HG03175 (cell line): Measurements from ENCODE around the gene TBC1D17.

ENCODE experiments used
- ATAC-seq: cut with Tn5 transposase; IDR thresholded peaks from one replicate; pipeline ENCODE4 v1.9.1; 2021; ENCODE audit warnings: mild to moderate bottlenecking, moderate library complexity; ENCODE audit not compliant: unreplicated experiment

The TBC1D17 gene

DNA sequence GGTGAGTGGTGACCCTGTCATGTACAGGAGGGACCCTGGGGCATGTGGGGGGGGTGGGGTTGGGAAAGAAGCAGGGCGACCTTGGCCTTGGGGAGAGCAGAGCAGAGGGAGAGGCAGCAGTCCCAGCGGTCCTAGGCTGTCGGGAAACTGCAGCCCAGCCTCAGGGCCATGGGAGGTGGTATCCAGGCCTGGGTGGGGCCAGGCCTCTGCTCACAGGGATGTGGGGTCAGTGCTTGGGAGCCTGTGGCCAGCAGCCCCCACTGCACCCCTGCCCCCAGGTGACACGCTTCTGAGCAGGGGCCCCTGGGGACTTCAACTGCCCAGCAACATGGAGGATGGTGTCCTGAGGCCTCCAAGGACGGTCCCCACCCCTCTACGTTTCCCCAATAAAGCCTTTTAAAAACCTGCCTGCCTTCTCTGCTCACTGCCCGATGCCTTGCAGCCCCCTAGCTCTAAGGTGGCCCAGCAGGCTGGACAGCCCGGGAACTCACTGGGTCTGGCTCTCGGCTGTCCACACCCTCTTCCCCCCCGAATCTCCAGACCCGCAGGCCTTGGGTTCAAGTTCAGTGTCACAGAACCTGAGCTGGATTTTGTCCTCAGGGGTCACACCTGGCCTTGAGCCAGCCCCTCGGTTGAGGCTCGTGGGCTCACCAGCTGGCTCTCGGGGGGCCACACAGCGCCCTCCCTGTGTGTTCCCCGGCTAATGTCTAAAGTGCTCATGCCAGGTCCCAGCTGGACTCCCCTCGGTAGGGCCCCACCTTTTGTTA, 17.0 kb upstream of the TBC1D17 start:
- no peak for ATAC-seq

- no peak for ATAC-seq
Measured at GRCh38 chr19:49861107-49861506, 16.4 kb upstream of the TBC1D17 start.

- no peak for ATAC-seq
Measured at GRCh38 chr19:49861541-49862378, 15.7 kb upstream of the TBC1D17 start.

- ATAC-seq = no peak
Measured at GRCh38 chr19:49862391-49863253, 14.9 kb upstream of the TBC1D17 start.

GRCh38 chr19:49863254-49863934, 14.1 kb upstream of the TBC1D17 start:
- ATAC-seq = no peak

DNA sequence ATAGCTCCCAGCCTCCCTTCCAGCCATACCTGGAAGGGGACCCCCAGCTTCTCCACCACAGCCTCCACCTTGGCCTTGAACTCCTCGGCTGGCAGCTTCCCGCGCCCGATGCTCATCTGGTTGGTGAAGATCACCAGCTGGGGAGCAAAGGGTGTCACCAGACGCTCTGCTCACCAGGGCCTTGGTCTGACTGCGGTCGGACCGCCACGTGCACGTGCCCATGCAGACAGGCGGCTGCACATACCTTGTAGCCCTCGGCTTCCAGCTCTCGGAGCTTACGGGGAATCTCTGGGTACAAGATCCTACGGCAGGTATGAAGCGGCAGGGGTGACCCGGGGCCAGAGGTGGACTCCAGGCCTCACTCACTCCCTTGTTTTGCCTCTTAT, 13.6 kb upstream of the TBC1D17 start:
- no peak for ATAC-seq

- no peak for ATAC-seq
Measured at GRCh38 chr19:49864890-49865289, 12.6 kb upstream of the TBC1D17 start.

DNA sequence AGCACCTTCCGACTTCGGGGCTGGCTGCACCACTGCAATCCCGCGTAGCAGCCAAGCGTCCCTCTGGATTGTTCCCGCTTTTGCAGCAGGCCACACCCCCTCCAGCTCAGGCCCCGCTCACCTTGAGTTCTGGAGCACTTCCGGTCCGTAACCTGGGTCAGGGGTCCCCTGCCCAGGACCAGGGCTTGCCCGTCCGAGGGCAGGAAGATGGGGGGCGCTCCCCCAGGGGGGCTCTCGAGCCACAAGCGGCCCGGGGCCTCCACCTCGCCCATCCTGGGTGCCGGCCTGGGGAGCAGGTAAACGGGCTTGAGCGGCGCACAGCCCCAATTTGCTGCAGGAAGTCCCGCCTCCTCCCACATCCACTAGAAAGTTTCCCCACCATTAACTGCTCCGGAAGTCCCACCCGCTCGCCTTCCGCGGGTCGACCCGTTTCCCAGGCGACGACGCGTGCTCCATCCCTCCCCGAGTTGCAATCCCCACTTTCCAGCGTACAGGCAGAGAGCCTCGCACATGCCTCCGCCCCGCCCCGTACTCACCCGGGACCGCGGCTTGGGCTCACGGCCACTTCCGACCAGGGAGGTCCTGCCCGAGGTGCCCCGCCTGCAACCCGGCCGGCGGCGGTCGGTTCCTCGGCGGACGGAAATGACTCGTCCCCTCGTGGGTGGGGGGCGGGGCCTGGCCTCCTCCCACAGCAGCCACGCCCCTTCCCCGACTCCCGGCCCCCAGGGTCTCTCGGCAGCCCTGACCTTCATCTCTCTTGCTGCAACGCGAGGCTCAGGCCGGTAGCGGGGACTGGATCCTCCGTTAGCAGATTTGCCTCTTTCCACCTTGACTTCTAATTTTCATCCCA, 10.3 kb upstream of the TBC1D17 start, which contains the start of gene PNKP:
Gene PNKP (minus strand): TSS at position 644 of the 850 bp plus-strand sequence. CDS start 372 bp downstream, at position 272.
- ATAC-seq = peak; percentile 41

DNA sequence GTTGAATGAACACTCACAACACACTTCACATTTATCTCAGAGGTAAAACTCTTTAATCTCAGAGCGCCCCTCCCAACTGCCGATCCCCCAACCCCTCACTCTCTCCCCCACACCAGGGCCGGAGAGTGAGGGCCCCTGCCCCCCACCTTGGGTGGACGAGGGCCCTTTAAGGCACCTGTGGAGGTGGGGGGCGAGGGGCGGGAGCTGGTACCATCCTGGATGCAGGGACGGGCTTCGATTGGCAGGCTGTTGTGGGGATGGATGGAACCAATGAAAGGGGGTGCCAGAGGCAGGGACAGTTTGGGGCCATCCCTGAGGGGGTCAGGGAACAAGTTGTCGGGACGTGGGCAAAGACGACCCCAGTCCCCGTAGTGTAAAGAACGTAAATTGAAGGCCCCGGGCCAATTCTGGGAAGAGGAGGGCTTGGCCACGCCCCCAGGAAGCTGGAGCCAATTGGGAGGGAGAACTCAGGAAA, 8.5 kb upstream of the TBC1D17 start:
- peak; percentile 2 for ATAC-seq

DNA sequence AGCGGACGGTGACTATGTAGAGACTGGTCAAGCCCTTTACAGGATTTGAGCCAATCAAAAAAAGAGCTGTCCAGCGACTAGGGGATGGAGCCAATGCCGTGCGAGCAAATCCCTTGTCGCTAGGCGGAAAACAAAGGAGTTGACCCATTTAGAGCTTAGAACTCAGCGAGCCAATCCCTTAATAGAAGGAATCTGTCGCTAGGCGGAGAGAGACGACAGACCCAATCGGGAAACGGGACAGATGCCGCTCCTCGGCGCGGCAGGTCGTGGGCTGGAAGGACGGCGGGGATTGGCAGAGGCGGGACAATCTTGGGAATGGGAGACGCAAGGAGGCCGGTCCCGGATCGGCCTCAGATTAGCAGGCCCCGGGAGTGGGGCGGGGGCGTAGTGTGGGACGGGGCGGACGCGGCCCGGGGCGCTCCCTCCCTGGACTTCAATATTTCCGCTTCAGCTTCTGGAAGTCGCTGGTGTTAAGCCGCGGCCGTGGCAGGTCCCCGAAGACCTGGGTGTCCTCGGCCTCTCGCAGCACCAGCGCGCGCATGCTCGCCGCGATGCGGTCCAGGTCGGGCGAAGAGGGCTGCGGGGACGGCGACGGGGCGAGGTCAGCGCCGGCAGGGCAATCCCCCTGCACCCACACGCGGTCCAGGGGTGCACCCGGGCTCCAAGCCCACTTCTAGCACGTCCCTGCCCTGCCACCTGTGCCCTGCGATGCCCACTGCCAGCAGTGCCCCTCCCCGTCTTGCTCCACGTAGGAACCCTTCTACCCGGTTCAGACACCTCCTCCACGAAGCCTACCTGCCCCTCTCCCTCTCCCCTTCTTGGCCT, 7.8 kb upstream of the TBC1D17 start:
- peak; percentile 77 for ATAC-seq

- no peak for ATAC-seq
Measured at GRCh38 chr19:49870309-49870901, 7.1 kb upstream of the TBC1D17 start.

DNA sequence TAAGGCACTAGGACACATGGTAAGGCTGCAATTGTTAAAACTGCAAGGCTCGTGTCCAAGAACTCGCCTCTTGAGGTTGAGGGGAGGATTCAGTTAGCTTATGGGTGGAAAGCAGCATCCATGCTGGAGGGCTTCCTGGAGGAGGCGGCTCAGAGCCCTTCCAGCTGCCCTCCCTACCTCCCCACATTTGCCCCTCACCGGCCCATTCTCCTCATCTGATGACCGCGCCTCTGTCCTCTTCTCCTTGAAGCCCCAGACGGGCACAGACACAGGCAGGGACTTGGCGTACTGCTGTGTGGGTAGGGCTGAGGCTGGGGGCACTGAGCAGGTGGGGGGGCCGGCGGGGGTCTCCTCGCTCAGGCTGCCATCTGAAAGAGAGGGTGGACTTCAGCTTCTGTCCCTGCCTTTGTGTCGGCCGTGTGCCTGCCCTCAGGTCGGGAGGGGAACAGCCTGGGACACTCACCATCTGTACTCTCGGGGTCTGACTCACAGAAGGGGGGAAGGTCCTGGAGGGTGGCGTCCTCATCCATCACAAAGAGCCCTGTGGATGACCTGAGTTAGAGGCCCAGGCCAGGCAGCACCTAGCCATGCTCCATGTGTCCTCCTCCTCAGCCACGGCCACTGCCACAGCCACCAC, 6.0 kb upstream of the TBC1D17 start:
- no peak for ATAC-seq

- no peak for ATAC-seq
Measured at GRCh38 chr19:49872245-49873128, 5.0 kb upstream of the TBC1D17 start.

DNA sequence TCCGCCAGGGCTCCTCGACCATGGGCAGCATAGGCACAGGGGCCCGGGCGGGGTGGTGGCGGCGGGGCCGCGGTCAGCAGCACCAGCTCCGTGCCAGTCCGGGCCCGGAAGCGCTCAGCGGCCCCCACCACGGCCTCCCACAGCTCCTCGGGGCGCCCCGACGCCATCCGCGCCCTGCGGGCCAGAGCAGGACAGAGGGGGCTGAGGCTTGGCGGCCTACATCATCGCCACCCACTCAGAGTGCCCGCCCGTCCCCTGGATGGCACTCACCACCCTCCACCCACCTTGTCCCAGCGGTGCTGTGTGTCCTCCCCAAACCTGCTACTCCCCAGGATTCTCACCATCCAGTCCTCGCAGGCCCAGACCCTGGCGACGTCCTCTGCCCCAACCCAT, 4.4 kb upstream of the TBC1D17 start:
- ATAC-seq = no peak

DNA sequence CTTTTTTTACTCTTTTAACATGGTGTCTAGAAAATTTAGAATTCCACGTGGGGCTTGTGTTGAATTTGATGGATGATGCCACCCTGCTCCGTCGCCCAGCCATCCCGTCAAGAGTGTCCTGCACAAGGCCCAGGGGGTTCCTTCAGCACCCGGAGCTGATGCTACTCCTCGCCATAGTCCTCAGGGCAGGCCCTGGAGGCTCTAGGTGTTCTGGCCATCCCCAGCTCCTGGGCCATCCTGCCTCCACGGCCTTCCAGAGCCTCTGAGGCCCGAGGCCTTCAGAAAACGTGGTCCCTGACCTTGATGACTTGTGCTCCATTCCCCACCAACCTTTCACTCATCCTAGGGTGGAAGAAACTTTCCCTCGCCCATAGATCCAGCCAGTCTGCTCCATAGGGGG, 3.7 kb upstream of the TBC1D17 start:
- no peak for ATAC-seq

DNA sequence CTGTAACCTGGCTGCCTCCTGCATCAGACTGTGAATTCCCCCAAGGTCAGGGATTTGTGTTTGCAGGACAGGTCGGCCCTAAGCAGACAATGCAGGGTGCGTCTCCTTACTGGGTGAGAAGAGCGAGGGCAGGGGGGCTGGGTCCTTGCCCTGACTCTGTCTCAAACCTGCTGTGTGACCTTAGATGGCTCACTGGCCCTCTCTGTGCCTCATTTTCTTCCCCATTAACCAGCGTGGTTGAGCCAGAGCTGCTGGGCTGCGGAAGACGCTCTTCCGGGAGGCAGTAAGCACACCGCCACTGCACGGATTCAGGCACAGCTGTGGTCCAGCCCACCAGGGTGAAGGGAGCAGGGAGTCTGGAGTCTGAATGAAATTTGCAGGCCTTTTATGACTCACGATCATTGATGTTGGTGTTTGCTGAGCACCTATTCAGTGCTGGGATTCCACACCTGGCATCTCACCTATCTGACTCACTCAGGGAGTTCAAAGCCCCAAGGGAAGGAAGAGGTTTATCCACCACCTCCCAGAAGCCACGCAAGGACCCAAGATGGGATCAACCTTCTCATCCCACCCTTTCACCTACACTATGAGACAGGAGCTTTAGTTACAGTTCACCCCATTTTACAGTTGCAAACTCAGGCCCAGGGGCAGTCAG, 2.9 kb upstream of the TBC1D17 start:
- ATAC-seq = no peak
